Esophagus squamous epithelium (tissue), 4 donors: ENCODE results near the gene OPN3.

Experiments used
- POLR2A ChIP-seq, 4 donors: fragments of 450-650 bp; IDR thresholded peaks; one replicate each; pipeline ENCODE4 v1.6.1; 2017; ENCODE audit warnings: antibody characterized with exemption in 4 of 4, mild to moderate bottlenecking in 4 of 4, moderate library complexity in 3 of 4
- TF ChIP-seq, protein P1 (sequence below), 6 experiments: fragments of 450-650 bp in 4 of 6; fragments of 200-600 bp in 2 of 6; sonication (generic) in 2 of 6; IDR thresholded peaks; one replicate each; pipeline ENCODE4 v1.5.1; 2016 to 2019; ENCODE audit warnings: antibody characterized with exemption in 6 of 6, mild to moderate bottlenecking in 4 of 6, moderate library complexity in 4 of 6

DNA sequence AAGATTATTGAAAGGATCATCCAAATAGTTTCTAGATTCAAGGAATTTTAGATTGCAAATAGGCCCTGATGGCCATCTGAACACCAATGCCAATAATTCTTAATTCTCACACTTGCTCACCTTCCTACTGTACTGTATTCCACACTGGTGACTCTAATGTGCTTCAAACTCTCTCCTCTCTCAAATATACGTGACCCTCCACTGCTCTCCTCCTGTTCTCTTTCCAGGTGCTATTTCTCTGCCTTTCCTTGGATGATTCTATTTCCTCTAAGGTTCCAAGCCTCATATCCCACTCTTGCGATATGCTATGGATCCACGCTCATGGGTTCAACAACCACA is 79.4 kb downstream of the OPN3 start:
- TF ChIP-seq POLR2A (IDR thresholded peaks at IDR 0.05) = no peak
- TF ChIP-seq, protein P1, sequence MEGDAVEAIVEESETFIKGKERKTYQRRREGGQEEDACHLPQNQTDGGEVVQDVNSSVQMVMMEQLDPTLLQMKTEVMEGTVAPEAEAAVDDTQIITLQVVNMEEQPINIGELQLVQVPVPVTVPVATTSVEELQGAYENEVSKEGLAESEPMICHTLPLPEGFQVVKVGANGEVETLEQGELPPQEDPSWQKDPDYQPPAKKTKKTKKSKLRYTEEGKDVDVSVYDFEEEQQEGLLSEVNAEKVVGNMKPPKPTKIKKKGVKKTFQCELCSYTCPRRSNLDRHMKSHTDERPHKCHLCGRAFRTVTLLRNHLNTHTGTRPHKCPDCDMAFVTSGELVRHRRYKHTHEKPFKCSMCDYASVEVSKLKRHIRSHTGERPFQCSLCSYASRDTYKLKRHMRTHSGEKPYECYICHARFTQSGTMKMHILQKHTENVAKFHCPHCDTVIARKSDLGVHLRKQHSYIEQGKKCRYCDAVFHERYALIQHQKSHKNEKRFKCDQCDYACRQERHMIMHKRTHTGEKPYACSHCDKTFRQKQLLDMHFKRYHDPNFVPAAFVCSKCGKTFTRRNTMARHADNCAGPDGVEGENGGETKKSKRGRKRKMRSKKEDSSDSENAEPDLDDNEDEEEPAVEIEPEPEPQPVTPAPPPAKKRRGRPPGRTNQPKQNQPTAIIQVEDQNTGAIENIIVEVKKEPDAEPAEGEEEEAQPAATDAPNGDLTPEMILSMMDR (IDR thresholded peaks at IDR 0.05) = no peak
